ENCODE results near the gene RTN1. TPM values are rescaled to one million over a fixed set of nuclear protein-coding genes. Genes with fewer than 3 reads are reported as not detected.

Gene RTN1
- total and polyA plus RNA-seq, 2 experiments from 2014 or later = 1.1 TPM

- Histone ChIP-seq H3K4me2 (no peak overlapping the region), H3K79me2 (no peaks in the 10 kb centered on the region), H3K27ac (no peak overlapping the region), H3K27me3 (peaks cover 26% of the 10 kb centered on the region), H3K4me1 (ENCODE audit: insufficient read depth) (no peaks in the 10 kb centered on the region), H3K36me3 (replicated peaks; ENCODE audit: insufficient read depth, low read depth) (no peaks in the 10 kb centered on the region), H4K20me1 (ENCODE audit: insufficient read depth, poor library complexity, severe bottlenecking) (no peaks in the 10 kb centered on the region), H3K9me3 (ENCODE audit: low read depth) (no peaks in the 10 kb centered on the region), H2AFZ (no peak overlapping the region), H3K4me3 (no peak overlapping the region), H3K9me2 (replicated peaks; ENCODE audit: insufficient read depth) (no peaks in the 10 kb centered on the region)
- DNase-seq (ENCODE audit: low spot score) = no peak
- no peak for TF ChIP-seq EZH2 (IDR thresholded peaks at IDR 0.05; ENCODE audit: borderline replicate concordance)
- no peak for TF ChIP-seq EZH2phosphoT487 (IDR thresholded peaks at IDR 0.05; ENCODE audit: low read depth, severe bottlenecking, unreplicated experiment)
- no peak for TF ChIP-seq CTCF (IDR thresholded peaks at IDR 0.05; ENCODE audit: poor library complexity)
- 64% methylated on average over 2 of the region's 2 CpGs for WGBS (ENCODE audit: low lambda C conversion rate, missing lambda C conversion rate)
These were observed 236.0 kb downstream of the RTN1 start for GRCh38 chr14:59634617-59635016.

- Histone ChIP-seq H3K4me3 (no peak overlapping the region), H3K79me2 (no peaks in the 10 kb centered on the region), H2AFZ (no peak overlapping the region), H3K36me3 (replicated peaks; ENCODE audit: insufficient read depth, low read depth) (no peaks in the 10 kb centered on the region), H3K27me3 (peaks cover 38% of the 10 kb centered on the region), H3K9me3 (ENCODE audit: low read depth) (no peaks in the 10 kb centered on the region), H4K20me1 (ENCODE audit: insufficient read depth, poor library complexity, severe bottlenecking) (no peaks in the 10 kb centered on the region), H3K4me1 (ENCODE audit: insufficient read depth) (no peaks in the 10 kb centered on the region), H3K4me2 (no peak overlapping the region), H3K27ac (no peak overlapping the region), H3K9me2 (replicated peaks; ENCODE audit: insufficient read depth) (no peaks in the 10 kb centered on the region)
- 64% methylated on average over 3 of the region's 3 CpGs for WGBS (ENCODE audit: low lambda C conversion rate, missing lambda C conversion rate)
- TF ChIP-seq CTCF (IDR thresholded peaks at IDR 0.05; ENCODE audit: poor library complexity) (no peak), EZH2phosphoT487 (IDR thresholded peaks at IDR 0.05; ENCODE audit: low read depth, severe bottlenecking, unreplicated experiment) (no peak), EZH2 (IDR thresholded peaks at IDR 0.05; ENCODE audit: borderline replicate concordance) (no peak)
- DNase-seq (ENCODE audit: low spot score) = no peak
These were observed 237.1 kb downstream of the RTN1 start for GRCh38 chr14:59633486-59633885.

- no peaks in the 10 kb centered on the region for H3K79me2 ChIP-seq
- no peak overlapping the region for H3K27ac ChIP-seq
- H3K36me3 ChIP-seq (replicated peaks; ENCODE audit: insufficient read depth, low read depth) = no peaks in the 10 kb centered on the region
- H4K20me1 ChIP-seq (ENCODE audit: insufficient read depth, poor library complexity, severe bottlenecking) = no peaks in the 10 kb centered on the region
- no peak overlapping the region for H3K4me3 ChIP-seq
- H3K27me3 ChIP-seq = peaks cover 44% of the 10 kb centered on the region
- no peaks in the 10 kb centered on the region for H3K4me1 ChIP-seq (ENCODE audit: insufficient read depth)
- no peaks in the 10 kb centered on the region for H3K9me3 ChIP-seq (ENCODE audit: low read depth)
- 51% methylated on average over 3 of the region's 3 CpGs for WGBS (ENCODE audit: low lambda C conversion rate, missing lambda C conversion rate)
- no peak overlapping the region for H2AFZ ChIP-seq
- no peaks in the 10 kb centered on the region for H3K9me2 ChIP-seq (replicated peaks; ENCODE audit: insufficient read depth)
- H3K4me2 ChIP-seq = no peak overlapping the region
- no peak for TF ChIP-seq EZH2 (IDR thresholded peaks at IDR 0.05; ENCODE audit: borderline replicate concordance)
- TF ChIP-seq CTCF (IDR thresholded peaks at IDR 0.05; ENCODE audit: poor library complexity) = peak; percentile 53
- peak; percentile 55 for DNase-seq (ENCODE audit: low spot score)
These were observed 238.2 kb downstream of the RTN1 start for GRCh38 chr14:59632381-59632780.

- Histone ChIP-seq H3K4me3 (no peak overlapping the region), H3K27me3 (peaks cover 51% of the 10 kb centered on the region), H2AFZ (no peak overlapping the region), H3K36me3 (replicated peaks; ENCODE audit: insufficient read depth, low read depth) (no peaks in the 10 kb centered on the region), H3K9me3 (ENCODE audit: low read depth) (no peaks in the 10 kb centered on the region), H3K79me2 (no peaks in the 10 kb centered on the region), H3K4me1 (ENCODE audit: insufficient read depth) (no peaks in the 10 kb centered on the region), H4K20me1 (ENCODE audit: insufficient read depth, poor library complexity, severe bottlenecking) (no peaks in the 10 kb centered on the region), H3K9me2 (replicated peaks; ENCODE audit: insufficient read depth) (no peaks in the 10 kb centered on the region), H3K27ac (no peak overlapping the region), H3K4me2 (peak overlapping the region; percentile 93)
- no peak for DNase-seq (ENCODE audit: low spot score)
- 19% methylated on average over 3 of the region's 3 CpGs for WGBS (ENCODE audit: low lambda C conversion rate, missing lambda C conversion rate)
- TF ChIP-seq EZH2 (IDR thresholded peaks at IDR 0.05; ENCODE audit: borderline replicate concordance) (no peak), CTCF (IDR thresholded peaks at IDR 0.05; ENCODE audit: poor library complexity) (no peak), EZH2phosphoT487 (IDR thresholded peaks at IDR 0.05; ENCODE audit: low read depth, severe bottlenecking, unreplicated experiment) (no peak)
These were observed 239.3 kb downstream of the RTN1 start for GRCh38 chr14:59631237-59631636.
